Embryonic facial prominence (tissue), 1 donor: ENCODE measurements around the gene KLK4.
"Not testable (repeated sequence)": the region's sequence is repeated elsewhere in the genome, so short reads cannot be mapped to it uniquely, and the experiment has no call there.

Source experiments
- DNase-seq: peaks from one replicate; pipeline ENCODE4 v3.0.0-alpha.2; 2016; ENCODE audit errors: extremely low spot score

Gene KLK4

GRCh38 chr19:50912727-50913716 lies 1.8 kb upstream of the KLK4 start:
- no peak for DNase-seq

GRCh38 chr19:50912102-50912599 lies 956 bp upstream of the KLK4 start:
- no peak for DNase-seq

DNA sequence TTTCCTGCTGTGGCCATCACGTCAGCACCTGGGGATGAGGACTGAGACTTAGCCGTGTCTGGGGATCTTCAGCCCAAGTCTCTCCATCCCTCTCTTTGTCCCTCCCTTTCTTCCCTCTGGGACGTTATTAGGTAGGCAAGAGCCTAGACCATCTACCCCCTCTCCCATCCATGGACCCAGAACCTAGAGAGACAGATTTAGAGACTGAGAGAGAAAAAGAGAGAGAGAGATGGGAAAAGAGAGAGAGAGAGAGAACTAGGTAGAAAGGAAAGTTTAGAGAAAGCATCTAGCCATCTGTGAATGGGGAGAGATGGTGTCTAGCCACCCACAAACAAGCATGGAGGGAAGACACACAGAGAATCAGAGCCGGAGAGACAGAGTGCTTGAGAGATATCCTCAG lies 473 bp downstream of the KLK4 start:
- DNase-seq: no peak

GRCh38 chr19:50909240-50910070 lies 1.7 kb downstream of the KLK4 start:
- DNase-seq: no peak

GRCh38 chr19:50908336-50908735 lies 2.9 kb downstream of the KLK4 start:
- DNase-seq: no peak

GRCh38 chr19:50906217-50906616 lies 5.0 kb downstream of the KLK4 start:
- no peak for DNase-seq

DNA sequence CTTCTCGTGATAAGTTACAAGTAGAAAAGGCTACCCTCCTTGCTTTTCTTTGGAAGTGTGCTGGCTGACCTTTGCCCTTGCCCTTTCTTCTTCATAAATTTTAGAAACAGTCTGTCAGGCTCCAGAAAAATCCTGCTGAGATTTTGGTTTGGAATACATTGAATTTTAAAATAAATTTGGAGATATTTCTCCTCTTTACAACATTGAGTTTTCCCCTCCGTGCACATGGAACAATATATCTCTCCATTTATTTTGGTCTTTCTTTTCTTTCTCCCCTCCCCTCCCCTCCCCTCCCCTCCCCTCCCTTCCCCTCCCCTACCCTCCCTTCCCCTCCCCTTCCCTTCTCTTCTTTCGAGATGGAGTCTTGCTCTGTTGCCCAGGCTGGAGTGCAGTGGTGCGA lies 8.6 kb downstream of the KLK4 start:
- no peak for DNase-seq

DNA sequence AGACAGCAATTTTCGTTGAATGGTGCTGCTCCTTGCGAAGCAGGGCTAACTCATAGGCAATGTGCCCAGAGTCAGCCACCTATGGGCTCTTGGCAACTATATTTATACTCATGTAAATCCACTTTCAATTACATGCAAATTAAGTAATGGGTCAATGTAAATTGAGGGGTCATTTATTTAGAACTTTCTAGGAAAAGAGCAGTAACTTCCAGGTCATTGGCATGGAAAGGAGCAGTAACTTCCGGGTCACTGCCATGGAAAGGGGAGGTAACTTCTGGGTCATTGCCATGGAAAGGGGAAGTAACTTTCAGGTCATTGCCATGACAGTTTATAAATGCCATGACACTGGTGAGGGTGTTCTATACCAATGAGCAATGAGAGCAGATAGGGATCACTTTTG lies 11.6 kb downstream of the KLK4 start:
- no peak for DNase-seq

DNA sequence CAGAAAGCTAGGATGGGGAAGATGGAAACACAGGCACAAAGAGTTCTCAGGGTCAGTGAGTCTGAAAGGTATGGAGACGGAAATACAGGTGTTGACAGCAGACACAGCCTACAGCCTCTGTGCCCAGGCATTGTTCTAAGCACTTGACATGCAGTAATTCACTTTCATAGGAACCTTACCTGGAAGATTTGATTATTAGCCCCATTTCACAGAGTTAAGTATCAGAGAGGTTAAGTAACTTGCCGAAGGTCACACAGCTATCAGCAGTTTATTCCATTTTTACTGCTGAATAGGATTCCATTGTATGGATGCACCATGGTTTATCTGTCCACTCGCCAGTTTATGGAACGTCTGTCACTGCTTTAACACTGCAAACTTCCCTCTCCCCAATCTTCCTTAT lies 13.2 kb downstream of the KLK4 start:
- DNase-seq: no peak

DNA sequence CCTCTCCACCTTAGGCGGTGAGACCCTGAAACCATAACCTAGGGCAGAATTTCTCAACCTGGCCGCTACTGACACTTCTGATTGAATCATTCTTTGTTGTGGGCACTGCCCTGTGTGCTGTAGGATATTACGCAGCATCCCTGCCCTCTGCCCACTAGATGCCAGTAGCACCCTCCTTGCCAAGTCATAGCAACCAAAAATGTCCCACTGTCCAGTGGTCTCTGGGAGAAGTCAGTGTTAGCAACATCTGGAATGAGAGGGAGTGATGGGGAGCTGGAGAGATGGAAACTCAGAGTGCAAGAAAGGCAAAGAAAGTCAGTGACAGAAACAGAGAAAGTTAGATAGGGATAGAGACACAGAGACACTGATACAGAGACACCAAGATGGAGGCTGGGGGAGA lies 13.6 kb downstream of the KLK4 start:
- no peak for DNase-seq

- no peak for DNase-seq
These were observed 14.0 kb downstream of the KLK4 start for GRCh38 chr19:50897191-50897607.

DNA sequence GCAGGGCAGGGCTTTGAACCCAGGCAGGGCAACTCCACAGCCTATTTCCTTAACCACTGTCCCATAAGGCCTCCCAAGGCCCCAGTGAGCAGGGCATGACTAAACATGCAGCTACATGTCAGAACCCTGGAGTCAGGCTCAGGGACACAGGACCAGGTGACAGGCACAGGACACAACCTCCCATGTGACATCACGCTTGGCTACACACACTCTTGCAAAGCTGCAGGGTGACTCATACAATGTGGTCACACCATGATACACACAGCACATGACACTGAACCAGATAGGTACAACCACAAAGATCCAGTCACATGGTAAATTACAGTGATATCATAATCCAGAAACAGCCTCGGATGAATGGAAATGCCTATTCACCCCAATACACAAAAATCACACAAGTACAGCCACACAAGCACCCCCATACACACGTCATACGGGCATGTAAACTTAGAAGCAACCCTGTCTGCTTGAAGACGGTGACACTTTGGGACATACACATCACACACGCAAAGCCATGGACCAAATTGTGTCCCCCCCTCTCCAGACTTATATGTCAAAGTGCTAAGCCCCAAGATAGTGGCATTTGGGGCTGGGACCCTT lies 14.5 kb downstream of the KLK4 start:
- no peak for DNase-seq

GRCh38 chr19:50896089-50896590 lies 15.1 kb downstream of the KLK4 start:
- DNase-seq: not testable (repeated sequence)

DNA sequence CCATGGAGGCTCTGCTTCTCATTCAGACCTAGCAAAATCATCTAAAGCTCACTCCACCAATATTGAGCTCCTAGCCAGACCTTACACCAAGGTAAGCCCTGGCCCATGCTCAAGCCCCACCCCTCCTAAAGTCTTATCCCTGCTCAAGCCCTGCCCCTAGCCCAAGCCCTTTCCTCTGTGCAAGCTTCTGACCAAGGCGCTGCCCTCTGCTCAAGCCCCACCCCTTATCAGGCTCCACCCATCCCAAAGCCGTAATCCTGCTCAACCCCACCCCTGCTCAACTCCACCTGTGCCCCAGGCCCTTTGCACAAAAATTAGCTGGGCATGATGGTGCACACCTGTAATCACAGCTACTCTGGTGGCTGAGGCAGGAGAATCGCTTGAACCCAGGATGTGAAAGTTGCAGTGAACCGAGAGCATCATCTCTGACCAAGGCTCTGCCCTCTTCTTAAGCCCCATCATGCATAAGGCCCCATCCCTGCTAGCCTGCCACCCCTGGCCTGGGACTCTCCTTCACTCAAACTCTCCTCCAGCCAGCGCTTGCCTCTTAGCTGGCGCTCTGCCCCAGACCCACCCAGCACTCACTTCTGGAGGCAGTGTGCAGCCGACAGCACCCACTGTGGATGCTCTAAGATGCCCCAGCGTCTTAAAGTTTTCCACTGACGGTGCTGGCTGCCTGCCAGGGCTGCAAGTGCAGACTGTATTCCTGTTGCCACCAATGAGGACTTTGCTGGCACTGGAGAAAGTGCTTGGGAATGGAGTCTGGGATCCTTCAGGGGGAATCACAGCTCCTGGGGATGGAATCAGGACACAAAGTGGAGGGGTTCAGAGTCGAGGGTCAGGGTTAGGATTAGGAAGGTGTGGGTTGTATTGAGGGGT lies 16.5 kb downstream of the KLK4 start:
- DNase-seq: no peak

DNA sequence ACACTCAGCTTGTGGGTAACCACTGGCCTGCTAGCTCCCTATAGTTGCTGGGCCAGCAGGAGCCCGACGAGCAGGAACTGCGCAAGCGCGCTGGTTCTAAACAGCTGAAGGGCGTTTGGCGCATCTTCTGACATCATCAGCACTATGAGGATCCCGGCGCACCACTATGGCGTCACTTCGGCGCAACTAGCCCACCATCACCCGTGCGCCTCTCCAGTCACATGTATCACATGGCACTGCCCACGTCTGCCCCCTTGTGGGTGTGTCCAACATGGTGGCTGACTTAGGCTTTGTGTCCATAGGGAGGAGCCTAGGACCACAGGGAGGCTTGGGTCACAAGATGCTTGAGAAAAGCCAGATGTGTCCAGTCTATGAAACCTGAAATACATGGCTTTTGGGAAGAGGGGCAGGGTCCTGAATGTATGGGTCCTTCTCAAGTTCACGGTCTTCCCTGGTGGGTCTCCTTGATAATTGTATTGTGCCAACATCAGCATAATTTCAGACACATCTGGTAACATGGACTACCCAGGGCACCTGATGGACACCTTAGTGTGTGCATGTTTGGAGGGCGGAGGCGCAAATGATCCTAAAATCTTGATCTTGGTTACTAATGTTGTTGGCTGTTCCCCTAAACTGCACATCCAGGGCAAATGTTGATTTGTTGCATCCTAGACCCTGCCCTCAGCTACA lies 18.0 kb downstream of the KLK4 start:
- DNase-seq: no peak

DNA sequence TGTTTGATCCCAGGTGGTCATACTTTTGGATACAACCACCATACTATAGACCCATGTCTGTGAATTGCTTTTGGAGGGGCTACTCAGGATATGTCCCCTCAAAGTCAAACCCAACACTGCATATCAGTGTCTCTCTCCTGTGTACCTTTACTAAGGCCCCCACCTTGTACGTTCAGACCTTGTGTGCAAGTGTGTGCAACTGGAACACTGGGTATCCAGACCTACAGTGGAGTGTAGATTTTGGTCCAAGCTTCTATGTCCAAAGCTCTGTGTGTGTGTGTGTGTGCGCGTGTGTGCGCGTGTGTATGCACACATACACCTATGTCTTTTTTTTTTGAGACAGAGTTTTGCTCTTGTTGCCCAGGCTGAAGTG lies 20.0 kb downstream of the KLK4 start:
- DNase-seq: no peak

GRCh38 chr19:50890422-50891252 lies 20.6 kb downstream of the KLK4 start:
- DNase-seq: no peak

DNA sequence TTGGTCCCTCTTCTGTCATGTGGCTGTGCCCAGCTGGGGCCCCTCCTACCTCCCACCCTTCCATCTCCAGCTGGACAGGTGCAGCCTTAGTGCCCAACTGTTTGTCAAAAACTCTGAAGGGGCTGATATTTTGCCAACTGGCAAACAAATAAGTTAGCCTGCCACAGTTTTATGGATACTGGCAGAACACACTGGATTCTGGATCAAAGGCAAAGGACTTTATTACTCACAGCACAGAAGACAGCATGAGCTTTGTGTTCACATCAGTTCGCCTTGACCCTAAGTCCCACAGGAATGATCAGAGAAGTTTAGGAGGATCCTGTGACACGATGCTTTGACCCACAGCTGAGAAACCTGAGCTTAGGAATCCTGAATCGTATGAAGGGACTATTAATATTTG lies 21.6 kb downstream of the KLK4 start:
- no peak for DNase-seq

- DNase-seq: no peak
These were observed 29.0 kb downstream of the KLK4 start for GRCh38 chr19:50882188-50882587.
